Heart left ventricle (tissue), 13 donors: Measurements from ENCODE around the gene IL1RAPL1.

Experiments
- POLR2A ChIP-seq, 2 donors: fragments of 450-650 bp; IDR thresholded peaks; one replicate each; pipeline ENCODE4 v1.6.1; 2017; ENCODE audit warnings: antibody characterized with exemption in 2 of 2, mild to moderate bottlenecking in 2 of 2, moderate library complexity in 2 of 2
- TF ChIP-seq, protein P1 (sequence below), 12 donors: fragments of 200-600 bp; sonication (generic) in 4 of 12; IDR thresholded peaks; one replicate each; pipeline versions ENCODE4 v1.5.0 to v1.8.0; 2018 to 2022; ENCODE audit warnings: antibody characterized with exemption in 12 of 12, mild to moderate bottlenecking in 5 of 12
- donor health status: ischemic (EF 13 %, LVEDD 7.1; RV severe dilation, severe dysfunction).
- donor health status: DM: no; HTN: yes; CAD: no.
- donor health status: DM: no; HTN: no; CAD: no.
- donor health status: ischemic (EF 25% LVEDD 6.9; RV normal size, moderate dysfunction).
- donor health status: ischemic (EF 25% LVEDD 5.7; RV mildly dilated, moderate dysfunction).
- donor health status: ischemic (EF 35%, LVEDD 5.7; RV mildly dilated, moderate dysfunction).
- donor health status: nonischemic (EF 11% LVEDD 7.7; RV severe dilation, severe dysfunction).
- donor health status: DM: yes; HTN: yes; CAD: no.
- donor health status: PGD.
- donor health status: ischemic (EF 29% LVEDD 5.4; RV normal size, mild dysfunction).
- donor health status: nonischemic (EF 23%, LVEDD 6.1; RV moderate dilation, normal function).

DNA sequence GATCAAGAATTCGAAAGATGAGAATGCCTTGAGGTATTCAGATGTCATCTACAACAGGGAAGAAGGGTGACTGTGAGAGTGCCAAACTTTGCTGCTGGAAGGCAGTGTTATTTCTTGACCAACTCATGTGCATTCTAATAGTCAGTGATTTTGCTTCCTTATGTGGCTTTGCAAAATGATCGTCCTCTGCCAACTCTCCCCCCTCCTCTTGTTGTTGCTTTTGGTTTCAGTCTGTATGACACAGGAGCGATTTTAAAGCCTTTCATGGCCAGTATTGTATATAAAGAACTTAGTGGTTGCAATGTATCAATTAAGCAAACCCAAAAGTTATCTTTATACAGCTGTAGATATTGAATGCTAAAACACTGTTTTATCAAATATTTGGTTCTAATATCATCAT, 379.1 kb downstream of the IL1RAPL1 start:
- TF ChIP-seq, protein P1, sequence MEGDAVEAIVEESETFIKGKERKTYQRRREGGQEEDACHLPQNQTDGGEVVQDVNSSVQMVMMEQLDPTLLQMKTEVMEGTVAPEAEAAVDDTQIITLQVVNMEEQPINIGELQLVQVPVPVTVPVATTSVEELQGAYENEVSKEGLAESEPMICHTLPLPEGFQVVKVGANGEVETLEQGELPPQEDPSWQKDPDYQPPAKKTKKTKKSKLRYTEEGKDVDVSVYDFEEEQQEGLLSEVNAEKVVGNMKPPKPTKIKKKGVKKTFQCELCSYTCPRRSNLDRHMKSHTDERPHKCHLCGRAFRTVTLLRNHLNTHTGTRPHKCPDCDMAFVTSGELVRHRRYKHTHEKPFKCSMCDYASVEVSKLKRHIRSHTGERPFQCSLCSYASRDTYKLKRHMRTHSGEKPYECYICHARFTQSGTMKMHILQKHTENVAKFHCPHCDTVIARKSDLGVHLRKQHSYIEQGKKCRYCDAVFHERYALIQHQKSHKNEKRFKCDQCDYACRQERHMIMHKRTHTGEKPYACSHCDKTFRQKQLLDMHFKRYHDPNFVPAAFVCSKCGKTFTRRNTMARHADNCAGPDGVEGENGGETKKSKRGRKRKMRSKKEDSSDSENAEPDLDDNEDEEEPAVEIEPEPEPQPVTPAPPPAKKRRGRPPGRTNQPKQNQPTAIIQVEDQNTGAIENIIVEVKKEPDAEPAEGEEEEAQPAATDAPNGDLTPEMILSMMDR (IDR thresholded peaks at IDR 0.05) = no peak
- no peak for TF ChIP-seq POLR2A (IDR thresholded peaks at IDR 0.05)
